ENCODE results near the gene DAND5.

DAND5 gene

DNA sequence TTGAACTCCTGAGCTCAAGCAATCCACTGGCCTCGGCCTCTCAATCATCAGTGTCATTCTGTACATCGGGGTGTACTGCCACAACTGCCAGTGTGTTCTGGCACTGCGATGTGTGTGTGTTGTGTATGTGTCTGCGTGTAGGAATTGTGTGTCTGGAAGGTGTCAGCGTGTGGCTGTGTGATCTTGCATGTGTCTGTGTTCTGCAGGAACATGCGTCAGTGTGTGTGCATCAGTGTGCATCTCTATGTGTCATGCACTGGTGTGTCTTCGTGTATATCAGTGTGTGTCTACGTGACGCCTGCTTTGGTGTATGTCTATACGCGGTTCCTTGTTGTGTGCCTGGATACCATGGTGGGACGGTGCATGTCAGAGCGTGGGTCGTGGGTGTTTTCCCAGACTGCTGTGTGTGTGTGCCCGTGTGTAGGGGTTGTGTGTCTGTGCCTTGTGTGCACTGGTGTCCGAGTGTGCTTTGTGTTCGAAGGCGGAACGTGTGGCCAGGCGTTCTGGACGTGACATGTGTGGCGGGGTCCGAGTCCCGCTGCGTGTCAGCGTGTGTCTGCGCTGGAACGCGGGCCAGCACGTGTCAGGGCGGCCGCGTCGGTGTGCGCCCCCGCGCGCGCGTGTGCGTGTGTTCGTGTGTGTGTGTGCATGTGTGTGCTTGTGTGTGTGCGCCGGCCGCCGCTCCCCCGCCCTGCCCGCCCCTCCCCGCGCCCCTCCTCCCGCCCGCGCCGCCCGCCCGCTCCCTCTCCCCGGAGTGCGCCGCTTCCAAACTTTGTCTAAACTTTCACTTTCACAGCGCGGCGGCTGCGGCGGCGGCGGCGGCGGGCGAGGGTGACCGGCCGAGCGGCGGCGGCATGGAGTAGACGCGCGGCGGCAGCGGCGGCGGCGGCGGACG, 25.6 kb downstream of the DAND5 start, which contains the start of gene NFIX:
Gene NFIX (plus strand): TSS at position 775 of the 895 bp plus-strand sequence. CDS start 363 bp downstream, outside the sequence.
- peak; percentile 31 to 66 (median 33) for DNase-seq (ENCODE audit: low read depth in 3 of 3)

DNA sequence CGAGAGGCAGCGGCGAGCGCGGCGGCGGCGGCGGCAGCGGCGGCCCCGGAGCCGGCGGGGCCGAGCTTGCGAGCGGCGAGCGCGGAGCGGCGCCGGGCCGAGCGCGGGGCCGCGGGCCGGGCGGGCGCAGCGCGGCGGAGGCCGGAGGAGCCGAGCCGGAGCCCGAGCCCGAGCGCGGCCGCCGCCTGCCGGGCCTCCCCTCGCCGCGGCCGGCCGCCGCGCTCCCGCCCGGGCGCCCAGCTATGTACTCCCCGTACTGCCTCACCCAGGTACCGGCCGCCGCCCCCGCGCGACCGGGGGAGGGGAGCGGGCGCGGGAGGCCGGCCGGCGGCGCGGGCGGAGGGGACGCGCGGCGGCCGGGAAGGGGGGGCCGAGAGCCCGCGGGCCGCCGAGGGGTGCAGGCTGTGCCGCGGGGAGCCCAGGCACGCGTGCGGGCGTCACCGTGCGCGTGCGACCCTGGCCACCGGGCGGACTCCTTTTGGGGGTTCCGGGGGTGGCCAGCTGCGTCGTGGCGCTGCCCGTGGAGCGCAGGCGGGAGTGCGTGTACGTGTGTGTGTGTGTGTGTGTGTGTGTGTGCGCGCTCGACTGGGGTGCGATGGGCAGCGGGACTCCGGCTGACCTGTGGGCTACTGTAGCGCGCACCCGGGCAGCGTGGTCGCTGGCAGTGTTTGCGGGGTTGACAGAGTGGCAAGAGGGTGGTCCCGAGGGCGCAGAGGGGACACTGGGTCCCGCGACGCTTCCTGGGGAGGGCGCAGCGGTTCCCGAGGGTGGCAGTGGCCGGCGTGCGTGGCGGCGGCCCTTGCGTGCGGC, 26.4 kb downstream of the DAND5 start:
- DNase-seq (ENCODE audit: low read depth in 3 of 3): no peak

DNA sequence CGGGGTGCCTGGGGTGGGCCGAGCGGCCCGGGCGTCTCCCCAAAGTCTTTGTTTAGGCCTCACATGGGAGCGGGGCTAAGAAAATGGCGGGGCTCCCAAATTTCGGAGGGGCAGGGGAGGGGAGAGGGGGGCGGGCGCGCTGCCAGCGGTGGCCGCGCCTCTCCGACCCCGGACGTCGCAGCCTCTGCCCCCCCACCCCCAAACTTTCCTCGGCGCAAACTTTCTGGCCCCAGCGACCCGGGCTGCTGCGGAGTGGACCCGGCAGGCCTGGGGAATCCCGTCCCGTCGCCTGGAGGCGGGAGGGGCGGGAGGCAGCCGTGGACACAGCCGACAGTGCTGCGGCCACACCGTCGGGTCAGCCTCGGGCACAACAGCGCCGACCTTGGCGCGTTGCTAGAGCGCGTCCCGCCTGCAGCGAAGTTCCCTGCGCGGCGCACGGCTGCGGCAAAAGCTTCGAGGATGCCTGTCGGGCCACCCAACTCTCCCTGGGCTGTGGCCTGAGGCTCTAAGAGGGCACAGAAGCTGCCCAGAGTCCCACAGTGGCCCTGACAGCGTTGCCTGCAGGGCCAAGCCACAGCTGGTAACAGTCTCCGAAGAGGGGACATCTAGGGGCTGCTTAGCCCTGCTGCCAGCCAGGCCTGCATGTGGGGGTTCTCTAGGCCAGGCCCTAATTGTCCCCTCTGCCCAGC, 27.2 kb downstream of the DAND5 start:
- no peak for DNase-seq (ENCODE audit: low read depth in 3 of 3)

DNA sequence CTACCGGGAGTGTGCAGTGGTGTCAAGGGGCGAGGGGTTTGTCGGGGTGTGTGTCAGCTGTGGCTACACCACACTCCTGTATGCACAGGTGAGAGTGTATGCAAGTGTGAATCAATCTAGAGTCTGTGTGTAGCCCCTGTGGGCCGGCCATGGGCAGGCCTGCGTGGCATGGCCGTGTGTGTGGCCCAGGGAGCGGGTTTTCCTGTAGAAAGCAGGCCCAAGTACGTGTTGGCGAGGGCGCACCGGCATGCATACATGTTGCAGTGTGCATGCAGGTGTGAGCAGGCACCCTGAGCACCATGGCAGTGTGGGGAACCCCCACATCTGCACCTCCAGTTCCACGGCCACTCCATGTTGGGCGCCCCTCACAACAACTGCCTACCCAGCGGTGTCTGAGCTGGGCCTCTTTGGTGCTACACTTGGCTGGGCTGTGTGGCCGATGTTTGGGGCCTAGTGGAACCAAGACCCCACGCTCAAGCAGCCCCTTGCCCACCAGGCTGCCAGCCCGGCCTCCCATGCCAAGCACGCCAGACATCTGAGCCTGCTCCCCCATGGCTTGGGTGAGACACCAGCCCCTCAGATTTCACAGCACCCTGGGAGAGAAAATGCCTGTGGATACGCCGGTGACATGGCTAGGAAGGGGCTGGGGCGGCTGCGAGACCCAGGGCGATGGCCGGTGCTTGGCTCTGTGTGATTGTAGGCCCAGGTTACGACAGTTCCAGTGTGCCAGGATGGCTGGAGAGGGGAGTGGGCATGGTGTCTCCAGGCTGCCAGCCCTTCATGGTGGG, 28.0 kb downstream of the DAND5 start:
- DNase-seq (ENCODE audit: low read depth in 3 of 3): no peak

DNA sequence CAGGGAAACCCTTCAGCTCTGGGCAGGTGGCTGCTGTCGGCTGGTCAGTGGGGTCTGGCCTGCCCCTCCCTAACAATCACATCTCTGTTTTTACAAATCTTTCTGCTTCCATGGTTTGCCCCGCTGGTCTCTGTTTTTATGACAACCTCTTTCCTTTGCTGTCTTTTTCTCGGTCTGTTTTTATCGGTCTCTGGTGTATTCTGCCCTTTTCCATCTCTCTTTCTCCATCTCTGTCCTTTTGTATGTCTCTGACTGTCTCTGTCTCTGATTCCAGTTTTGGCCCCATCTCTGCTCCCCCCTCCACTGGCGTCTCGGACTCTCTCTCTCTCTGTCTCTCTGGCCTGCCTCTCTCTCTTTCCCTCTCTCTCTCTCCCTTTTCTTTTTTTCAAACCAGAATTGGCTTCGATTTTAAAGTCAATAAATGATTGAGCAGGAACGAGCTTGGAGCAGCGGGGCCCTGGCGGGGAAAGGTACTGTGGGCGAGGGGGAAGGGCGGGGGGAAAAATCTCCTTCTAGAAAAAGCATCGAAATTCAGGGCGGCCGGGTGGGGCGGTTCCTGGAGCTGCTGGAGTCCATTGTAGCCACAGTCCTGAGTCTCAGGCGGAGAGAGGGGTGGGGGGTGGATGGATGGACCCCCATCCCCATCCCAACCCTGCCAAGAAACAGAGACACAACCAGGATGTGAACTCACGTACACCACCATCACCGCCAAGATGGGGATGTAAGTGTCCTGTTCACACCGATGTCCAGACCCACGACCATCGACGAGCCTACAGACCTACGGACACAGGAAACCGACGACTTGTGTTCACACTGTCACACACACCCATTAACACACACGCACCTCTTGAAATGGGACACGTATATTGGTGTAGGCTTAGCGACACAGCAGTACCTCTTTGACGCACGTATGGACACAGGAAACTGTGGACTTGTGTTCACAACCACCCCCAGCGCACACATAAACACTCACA, 28.9 kb downstream of the DAND5 start:
- no peak for DNase-seq (ENCODE audit: low read depth in 3 of 3)

DNA sequence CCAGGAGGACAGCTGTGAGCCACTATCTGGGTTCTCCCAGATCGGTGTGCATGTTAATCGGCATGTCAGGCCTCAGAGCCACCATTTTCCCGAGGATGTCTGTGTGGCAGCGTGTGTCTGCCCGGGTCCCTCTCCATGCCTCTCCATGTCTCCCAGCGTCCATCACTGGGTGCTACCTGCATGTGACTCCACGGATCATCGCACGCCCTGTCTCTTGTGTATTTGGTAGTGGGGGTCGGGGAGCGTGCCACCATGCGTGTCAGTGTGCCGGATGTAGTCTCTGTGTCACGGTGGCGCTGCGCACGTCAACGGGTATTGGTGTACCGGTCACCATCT, 31.8 kb downstream of the DAND5 start:
- no peak for DNase-seq (ENCODE audit: low read depth in 3 of 3)

DNA sequence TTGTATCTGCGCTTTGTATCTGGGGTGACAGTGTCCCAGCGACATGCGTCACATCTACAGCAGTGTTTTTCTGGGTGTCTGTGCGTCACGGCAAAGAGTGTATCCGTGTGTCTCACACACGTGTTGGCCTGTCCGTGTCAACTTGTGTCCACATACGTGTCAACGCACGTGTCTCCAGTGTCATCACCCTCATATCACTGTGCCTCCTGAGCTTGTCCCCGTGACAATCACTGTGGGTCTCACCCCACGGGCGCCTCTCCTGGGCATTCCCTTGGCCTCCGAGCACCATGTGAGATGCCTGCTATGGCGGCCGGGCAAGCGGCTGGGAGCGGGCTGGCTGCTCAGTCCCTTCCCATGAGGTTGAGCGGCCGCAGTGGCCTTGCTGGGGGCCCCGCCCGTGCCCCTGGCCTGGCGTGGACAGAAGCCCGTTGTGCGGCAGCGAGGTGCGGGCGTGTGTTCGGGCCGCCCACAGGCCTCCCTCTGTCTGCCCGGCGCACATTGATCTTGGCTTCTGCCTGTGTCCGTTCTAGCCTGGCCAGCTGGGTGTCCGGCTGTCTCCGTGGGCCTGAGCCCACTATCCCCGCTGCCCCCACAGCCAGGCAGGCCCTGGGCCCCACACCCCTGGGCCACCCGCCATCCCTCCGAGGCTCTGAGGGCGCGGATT, 32.3 kb downstream of the DAND5 start:
- DNase-seq (ENCODE audit: low read depth in 3 of 3): no peak

DNA sequence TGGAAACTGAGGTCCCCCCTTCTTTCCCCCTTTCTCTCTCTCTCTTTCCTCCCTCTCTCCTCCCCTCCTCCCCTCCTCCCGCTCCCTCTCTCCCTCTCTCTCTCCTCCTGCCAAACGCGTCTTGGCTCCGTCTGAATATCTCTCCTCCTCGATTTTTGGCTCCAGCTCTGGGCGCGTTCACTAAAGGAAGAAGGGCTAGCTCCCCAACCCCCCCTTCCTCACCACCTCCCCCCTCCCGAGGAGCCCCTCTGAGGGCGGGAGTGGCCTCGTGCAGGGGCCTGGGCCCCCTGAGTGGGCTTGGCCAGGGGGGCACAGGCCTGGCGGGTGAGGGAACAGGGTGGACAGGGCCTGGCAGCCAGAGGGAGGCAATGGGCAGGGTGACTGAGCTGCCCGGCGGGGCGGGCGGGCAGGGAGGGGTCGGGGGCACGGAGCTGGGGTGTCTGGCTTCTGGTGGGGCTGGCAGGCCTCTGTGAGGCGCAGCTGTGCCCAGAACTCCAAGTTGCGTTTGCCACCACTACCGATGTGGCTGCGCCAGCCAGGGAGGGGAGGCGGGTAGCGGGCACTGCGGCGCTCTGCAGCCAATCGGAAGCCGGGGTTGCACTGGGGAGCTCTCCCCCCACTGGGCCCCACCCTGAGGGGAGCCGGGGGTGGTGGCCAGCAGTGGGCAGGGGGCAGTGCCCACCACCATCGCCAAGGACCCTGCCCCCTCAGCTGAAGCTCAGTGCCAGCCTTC, 33.0 kb downstream of the DAND5 start:
- DNase-seq (ENCODE audit: low read depth in 3 of 3): no peak

DNA sequence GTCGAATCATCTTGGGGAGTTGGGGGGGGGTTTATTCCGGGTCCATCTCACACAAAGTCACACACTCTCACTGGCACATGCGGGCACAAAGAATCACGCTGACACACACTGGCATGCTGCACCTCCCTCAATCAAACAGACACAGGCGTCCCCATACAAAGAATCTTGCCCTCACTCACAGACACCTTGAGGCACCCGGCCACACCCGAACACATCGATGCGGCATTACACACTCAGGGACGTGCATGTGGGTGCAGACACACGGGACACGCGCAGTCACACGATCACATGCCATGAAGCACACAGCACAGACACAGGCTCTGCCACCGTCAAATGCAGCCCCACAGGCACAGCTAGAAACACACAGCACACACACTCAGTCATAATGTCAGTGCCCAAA, 33.7 kb downstream of the DAND5 start:
- no peak for DNase-seq (ENCODE audit: low read depth in 3 of 3)

DNA sequence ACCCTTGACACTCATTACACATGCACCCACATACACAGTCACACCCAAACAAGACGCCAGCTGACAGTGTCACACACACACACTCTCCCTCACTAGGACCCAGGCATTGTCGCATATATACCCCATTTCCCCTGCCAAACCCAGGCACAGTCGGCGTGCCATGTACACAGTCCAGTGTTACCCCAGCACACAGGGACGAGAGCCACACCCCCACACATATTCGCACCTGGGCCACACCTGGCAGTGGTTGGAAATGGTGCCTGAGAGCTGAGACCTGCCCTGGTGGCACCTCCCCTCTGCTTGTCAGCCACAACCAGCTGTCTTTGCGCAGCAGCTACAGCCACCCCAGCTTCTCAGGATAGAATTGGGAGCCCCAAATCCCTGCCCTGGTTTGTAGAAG, 34.9 kb downstream of the DAND5 start:
- DNase-seq (ENCODE audit: low read depth in 3 of 3): no peak

DNA sequence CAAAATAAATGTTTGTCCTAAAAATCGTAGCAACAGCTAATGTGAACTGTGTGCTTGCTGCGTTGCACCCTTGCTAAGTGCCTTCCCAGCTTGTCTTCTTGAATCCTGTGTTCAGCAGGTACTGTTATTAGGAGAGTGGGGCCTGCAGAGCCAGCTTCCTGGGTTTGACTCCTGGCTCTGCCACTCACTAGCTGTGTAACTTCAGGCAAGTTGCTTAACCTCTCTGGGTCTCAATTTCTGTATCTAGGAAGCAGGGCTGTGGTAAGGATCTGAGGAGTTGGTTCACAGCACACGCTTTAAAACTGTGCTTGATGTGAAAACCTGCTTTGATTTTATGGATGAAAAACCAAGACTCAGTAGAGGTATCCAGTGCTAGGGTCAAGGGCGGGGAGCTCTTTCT, 35.9 kb downstream of the DAND5 start:
- DNase-seq (ENCODE audit: low read depth in 3 of 3): no peak

DNA sequence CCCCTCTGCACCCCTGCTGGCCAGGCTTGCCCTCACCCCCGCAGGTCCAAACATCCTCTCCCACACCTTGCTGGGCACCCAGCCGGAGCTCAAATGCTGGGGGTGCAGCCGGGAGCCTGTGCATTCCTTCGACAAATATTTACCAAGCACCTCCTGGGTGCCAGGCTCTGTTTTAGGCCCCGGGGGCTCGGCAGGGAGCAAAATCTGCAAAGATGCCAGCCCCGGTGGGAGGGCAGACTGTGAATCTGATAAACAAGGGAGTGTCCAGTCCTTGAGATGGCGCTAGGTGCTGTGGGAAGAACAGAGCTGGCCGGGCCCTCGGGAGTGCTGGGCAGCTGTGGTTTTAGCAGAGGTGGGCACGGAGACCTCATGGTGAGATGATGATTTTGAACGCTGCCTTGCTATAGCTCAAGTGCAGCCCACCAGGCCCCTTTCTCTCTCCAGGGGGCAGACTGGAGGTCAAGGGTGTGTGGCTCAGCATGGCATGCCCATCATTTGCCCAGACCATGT, 36.5 kb downstream of the DAND5 start:
- DNase-seq (ENCODE audit: low read depth in 3 of 3): no peak

DNA sequence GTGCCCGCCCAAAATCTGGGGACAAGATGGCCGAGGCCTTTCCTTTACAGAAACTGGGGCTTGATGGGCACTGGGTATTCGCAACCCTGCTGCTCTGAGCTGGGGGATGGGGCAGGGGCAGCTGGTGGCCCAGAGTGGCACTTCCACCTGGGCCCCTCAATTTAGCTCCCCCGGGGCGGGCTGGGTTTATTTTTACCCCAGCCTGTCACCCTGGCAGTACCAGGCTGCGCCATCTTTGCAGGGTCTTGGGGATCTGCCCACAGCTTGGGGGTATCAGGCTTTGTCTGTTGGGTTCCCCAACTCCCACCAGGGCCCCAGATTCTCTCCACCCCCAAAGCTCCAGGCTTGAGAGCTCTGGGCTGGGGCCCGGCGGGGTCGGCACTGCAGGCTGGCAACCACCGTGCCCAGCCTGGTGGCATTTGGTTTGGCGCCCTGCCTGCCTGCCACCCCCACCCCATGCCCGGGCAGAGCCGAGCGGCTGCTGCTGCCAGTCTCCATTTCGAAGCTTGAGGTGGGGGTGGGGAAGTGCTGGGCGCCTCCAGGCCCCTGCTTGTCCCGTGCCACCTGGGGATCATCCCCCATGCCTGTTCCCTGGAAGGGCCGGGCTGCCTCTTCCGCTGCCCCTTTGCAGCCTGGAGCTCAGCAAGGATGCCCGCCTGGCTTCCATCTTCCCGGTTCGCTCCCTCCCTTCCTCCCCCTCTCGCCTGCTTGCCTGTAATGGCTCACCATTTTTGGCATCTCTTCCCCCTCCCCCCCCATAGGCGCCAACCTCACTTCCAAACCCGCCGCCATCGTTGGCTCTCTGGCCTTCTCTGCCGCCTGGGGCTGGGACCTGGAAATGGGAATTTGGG, 37.3 kb downstream of the DAND5 start:
- no peak for DNase-seq (ENCODE audit: low read depth in 3 of 3)

DNA sequence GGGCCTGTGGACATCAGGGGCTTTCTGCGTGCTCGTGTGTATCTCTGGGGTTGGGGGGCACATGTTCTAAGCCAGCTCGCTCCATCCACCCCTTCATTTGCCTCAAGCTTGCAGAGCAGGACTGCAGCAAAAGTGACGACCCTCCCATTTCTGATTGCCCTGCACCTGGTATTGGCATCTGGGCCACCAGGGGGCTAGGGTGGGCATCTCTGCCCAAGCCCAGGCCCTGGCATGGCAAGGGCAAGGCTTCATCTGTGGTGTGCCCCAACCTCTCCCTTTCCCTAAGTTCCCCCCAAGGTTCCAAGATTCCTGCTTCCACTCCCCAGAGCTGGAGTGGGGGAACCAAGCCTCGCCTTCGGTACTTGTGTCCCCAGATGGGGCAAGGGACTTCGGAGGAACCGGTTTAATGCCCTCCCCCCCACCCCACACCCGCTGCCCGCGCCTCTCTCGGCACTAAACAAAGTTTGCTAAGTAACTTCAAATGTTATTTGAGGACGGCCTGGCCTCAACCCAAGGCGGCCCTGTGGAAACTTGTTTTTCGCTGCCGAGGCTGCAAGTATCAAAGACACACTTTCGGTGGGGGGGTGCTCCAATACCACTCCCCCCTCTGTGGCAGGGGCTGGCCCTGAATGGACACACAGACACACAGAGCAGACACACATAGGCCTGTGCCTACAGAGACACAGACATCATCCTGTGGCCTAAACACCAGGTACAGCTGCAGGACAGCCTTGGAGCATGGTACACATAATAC, 38.1 kb downstream of the DAND5 start:
- DNase-seq (ENCODE audit: low read depth in 3 of 3): no peak

DNA sequence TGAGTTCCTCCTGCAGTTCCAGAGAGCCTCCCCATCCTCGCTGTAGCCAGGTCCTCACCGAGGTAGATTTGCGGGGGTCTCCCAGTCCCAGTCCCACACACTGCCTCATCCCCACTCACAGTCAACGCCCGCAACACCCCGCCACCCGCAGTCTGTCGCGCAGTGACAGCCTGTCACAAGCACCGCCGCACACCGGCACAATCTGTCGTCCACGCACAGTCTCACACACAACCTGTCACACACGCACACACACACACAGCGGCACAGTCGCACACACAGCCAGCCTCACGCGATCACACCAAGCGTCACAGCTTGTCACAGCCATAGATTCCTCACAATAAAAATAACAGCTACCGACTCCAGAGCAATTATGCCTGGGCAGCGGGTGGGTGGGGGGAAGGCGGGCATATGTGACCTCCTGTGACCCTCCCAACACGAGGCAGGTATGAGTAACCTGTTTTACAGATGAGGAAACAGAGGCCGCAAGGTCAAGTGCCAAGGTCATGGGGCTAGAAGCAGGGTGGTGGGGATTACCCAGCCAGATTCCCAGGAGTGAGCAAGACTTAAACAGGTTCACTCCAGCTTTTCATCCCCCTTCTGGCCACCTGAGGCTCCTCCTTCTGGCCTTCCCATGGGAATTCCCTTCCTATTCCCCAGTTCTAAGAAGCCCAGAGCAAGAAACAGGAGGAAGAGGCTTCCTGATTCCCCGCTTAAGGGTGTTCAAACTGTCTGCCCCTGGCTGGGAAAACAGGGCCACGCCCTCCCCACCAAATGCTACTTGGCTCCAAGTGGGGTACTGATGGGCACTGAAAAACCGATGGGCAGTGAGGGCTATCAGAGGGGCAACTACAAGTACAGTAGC, 39.8 kb downstream of the DAND5 start:
- no peak for DNase-seq (ENCODE audit: low read depth in 3 of 3)

Measured in stimulated activated CD4-positive, alpha-beta T cell treated with anti-CD3 and anti-CD28 coated beads, TNF-alpha, amount 100 ng/mL, for 24 hours (primary cell).